B cell (primary cell): ENCODE data around the gene FOXD1.

Source experiments
- EZH2 ChIP-seq: IDR thresholded peaks from 2 replicates; pipeline ENCODE4 v1.6.1; 2012; ENCODE audit warnings: borderline replicate concordance, low read depth, mild to moderate bottlenecking, moderate library complexity, low read length; ENCODE audit not compliant: insufficient read depth, poor library complexity, severe bottlenecking
- TF ChIP-seq, protein P1 (sequence below): fragments of 200-600 bp; IDR thresholded peaks from one replicate; pipeline ENCODE4 v1.8.0; 2022; ENCODE audit warnings: antibody characterized with exemption, mild to moderate bottlenecking

DNA sequence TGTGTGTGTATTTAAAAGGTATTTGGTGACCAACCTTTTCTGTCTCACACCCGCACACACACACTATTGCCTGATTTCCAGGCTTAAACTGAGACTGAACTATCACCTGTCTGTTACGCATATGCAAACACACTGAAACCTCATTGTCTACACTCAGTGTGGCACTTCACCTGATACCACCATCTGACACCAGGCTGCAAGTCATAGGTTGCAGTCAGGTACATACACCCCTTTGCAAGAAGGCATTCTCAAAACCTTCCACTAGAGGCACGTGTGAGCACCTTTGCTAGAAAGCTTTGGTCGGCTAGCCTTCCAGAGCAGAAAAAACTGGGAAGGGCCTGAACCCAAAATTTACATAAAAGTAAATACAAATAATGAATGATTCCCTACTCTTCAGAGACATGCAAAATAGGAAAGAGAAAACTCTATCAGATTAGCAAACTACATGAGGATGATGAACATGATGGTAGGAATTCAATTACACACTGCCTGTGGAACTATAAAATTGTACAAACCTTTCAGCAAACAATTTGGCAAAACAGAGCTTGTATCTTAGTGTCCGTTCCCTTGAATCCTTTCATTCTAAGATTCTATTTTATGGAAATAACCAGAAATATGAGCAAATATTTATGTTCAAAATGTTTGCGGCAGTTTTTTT, 5.9 kb upstream of the FOXD1 start:
- TF ChIP-seq, protein P1, sequence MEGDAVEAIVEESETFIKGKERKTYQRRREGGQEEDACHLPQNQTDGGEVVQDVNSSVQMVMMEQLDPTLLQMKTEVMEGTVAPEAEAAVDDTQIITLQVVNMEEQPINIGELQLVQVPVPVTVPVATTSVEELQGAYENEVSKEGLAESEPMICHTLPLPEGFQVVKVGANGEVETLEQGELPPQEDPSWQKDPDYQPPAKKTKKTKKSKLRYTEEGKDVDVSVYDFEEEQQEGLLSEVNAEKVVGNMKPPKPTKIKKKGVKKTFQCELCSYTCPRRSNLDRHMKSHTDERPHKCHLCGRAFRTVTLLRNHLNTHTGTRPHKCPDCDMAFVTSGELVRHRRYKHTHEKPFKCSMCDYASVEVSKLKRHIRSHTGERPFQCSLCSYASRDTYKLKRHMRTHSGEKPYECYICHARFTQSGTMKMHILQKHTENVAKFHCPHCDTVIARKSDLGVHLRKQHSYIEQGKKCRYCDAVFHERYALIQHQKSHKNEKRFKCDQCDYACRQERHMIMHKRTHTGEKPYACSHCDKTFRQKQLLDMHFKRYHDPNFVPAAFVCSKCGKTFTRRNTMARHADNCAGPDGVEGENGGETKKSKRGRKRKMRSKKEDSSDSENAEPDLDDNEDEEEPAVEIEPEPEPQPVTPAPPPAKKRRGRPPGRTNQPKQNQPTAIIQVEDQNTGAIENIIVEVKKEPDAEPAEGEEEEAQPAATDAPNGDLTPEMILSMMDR, result peak; percentile 84
- no peak for TF ChIP-seq EZH2
